ENCODE measurements around the gene CYP2B6.
"Not testable (repeated sequence)": the region's sequence is repeated elsewhere in the genome, so short reads cannot be mapped to it uniquely, and the experiment has no call there.

- TF ChIP-seq POLR2A, POLR2AphosphoS5 (IDR thresholded peaks at IDR 0.05; ENCODE audit: low read depth, low read length): not testable (repeated sequence)
Observed at GRCh38 chr19:41003656-41004055, 12.6 kb downstream of the CYP2B6 start.
